OCI-LY3 (cell line): ENCODE data around the gene TULP1.
"Not testable (repeated sequence)": the region's sequence is repeated elsewhere in the genome, so short reads cannot be mapped to it uniquely, and the experiment has no call there.

Source experiments
- H2AFZ ChIP-seq: fragments of 200-600, 300-600 bp; shearing (Covaris generic); 2 replicates; pipeline ENCODE4 v1.6.0; 2014; ENCODE audit warnings: antibody characterized with exemption, low read depth, low read length
- H3K27ac ChIP-seq: fragments of 200-600, 300-600 bp; sonication (generic); 2 replicates; pipeline ENCODE4 v1.5.1; 2014; ENCODE audit warnings: mild to moderate bottlenecking, low read length, moderate library complexity, mixed read lengths
- H3K27me3 ChIP-seq: fragments of 200-600, 300-600 bp; sonication (generic); 2 replicates; pipeline ENCODE4 v1.6.1; 2014; ENCODE audit warnings: low read depth, low read length, mixed read lengths
- H3K36me3 ChIP-seq: fragments of 200-600, 300-600 bp; sonication (generic); replicated peaks from 2 replicates; pipeline ENCODE3; 2014; ENCODE audit warnings: low read depth, low read length, mixed read lengths
- H3K4me1 ChIP-seq: fragments of 300-600, 200-600 bp; sonication (generic); 2 replicates; pipeline ENCODE4 v1.6.1; 2014; ENCODE audit warnings: low read length, mixed read lengths
- H3K4me2 ChIP-seq: fragments of 200-600, 300-600 bp; sonication (generic); 2 replicates; pipeline ENCODE4 v1.6.1; 2014; ENCODE audit warnings: low read length, mixed read lengths
- H3K4me3 ChIP-seq: fragments of 300-600, 200-600 bp; sonication (generic); 2 replicates; pipeline ENCODE4 v1.5.1; 2014; ENCODE audit warnings: antibody characterized with exemption, mild to moderate bottlenecking, low read length, moderate library complexity
- H3K79me2 ChIP-seq: fragments of 300-600, 200-600 bp; shearing (Covaris generic); 2 replicates; pipeline ENCODE4 v1.6.1; 2014; ENCODE audit warnings: mild to moderate bottlenecking, low read length, mixed read lengths
- H3K9ac ChIP-seq: fragments of 300-600, 200-600 bp; shearing (Covaris generic); 2 replicates; pipeline ENCODE4 v1.6.0; 2014; ENCODE audit warnings: mild to moderate bottlenecking, low read length, moderate library complexity
- H3K9me3 ChIP-seq: fragments of 200-600, 300-600 bp; shearing (Covaris generic); 2 replicates; pipeline ENCODE4 v1.6.1; 2014; ENCODE audit warnings: low read length, mixed read lengths; ENCODE audit not compliant: insufficient read depth
- H4K20me1 ChIP-seq: fragments of 200-600, 300-600 bp; sonication (generic); 2 replicates; pipeline ENCODE4 v1.6.1; 2016; ENCODE audit warnings: low read length, mixed read lengths; ENCODE audit not compliant: insufficient read depth
- CTCF ChIP-seq: fragments of 200-600, 300-600 bp; sonication (generic); IDR thresholded peaks from 2 replicates; pipeline ENCODE4 v1.5.1; 2014; ENCODE audit warnings: antibody characterized with exemption, low read length, low read depth
- EZH2phosphoT487 ChIP-seq: fragments of 200-600 bp; shearing (Covaris generic); IDR thresholded peaks from 2 replicates; pipeline ENCODE4 v1.6.1; 2018; ENCODE audit warnings: antibody characterized with exemption, mixed run types, low read depth

The TULP1 gene

GRCh38 chr6:35522151-35522550 is 9.5 kb upstream of the TULP1 start:
- no peaks in the 10 kb centered on the region for H3K79me2 ChIP-seq
- H2AFZ ChIP-seq = peak overlapping the region; percentile 95

GRCh38 chr6:35521235-35521634 is 8.5 kb upstream of the TULP1 start:
- Histone ChIP-seq H3K4me1 (peaks cover 9% of the 10 kb centered on the region), H3K27me3 (no peaks in the 10 kb centered on the region), H3K36me3 (no peaks in the 10 kb centered on the region), H2AFZ (no peak overlapping the region), H4K20me1 (no peaks in the 10 kb centered on the region), H3K4me3 (no peak overlapping the region), H3K9ac (no peak overlapping the region), H3K9me3 (no peaks in the 10 kb centered on the region), H3K79me2 (no peaks in the 10 kb centered on the region), H3K27ac (no peak overlapping the region), H3K4me2 (no peak overlapping the region)
- no peak for TF ChIP-seq EZH2phosphoT487
- no peak for TF ChIP-seq CTCF

More at GRCh38 chr6:35522151-35522550, 9.5 kb upstream of the TULP1 start:
- H3K9ac ChIP-seq = peak overlapping the region; percentile 42; the same call in 1 of the 2 replicates
- H3K27me3 ChIP-seq = no peaks in the 10 kb centered on the region
- TF ChIP-seq EZH2phosphoT487 (no peak), CTCF (no peak)
- peak overlapping the region; percentile 88 for H3K4me2 ChIP-seq
- peaks cover 9% of the 10 kb centered on the region for H3K4me1 ChIP-seq
- no peaks in the 10 kb centered on the region for H3K36me3 ChIP-seq
- H4K20me1 ChIP-seq = no peaks in the 10 kb centered on the region
- H3K9me3 ChIP-seq = no peaks in the 10 kb centered on the region
- H3K4me3 ChIP-seq = peak overlapping the region; percentile 66; the same call in 1 of the 2 replicates
- no peak overlapping the region for H3K27ac ChIP-seq

- Histone ChIP-seq H3K4me1 (peaks cover 9% of the 10 kb centered on the region), H3K9ac (no peak overlapping the region), H3K36me3 (no peaks in the 10 kb centered on the region), H3K4me2 (no peak overlapping the region), H4K20me1 (no peaks in the 10 kb centered on the region), H3K27me3 (no peaks in the 10 kb centered on the region), H3K79me2 (no peaks in the 10 kb centered on the region), H2AFZ (no peak overlapping the region), H3K4me3 (no peak overlapping the region), H3K27ac (no peak overlapping the region), H3K9me3 (no peaks in the 10 kb centered on the region)
- no peak for TF ChIP-seq CTCF
- no peak for TF ChIP-seq EZH2phosphoT487
Observed at GRCh38 chr6:35519313-35520015, 6.8 kb upstream of the TULP1 start.

GRCh38 chr6:35518566-35519312 is 6.0 kb upstream of the TULP1 start:
- no peak overlapping the region for H2AFZ ChIP-seq
- peaks cover 9% of the 10 kb centered on the region for H3K4me1 ChIP-seq
- H3K79me2 ChIP-seq = no peaks in the 10 kb centered on the region
- H3K27me3 ChIP-seq = no peaks in the 10 kb centered on the region
- H3K9ac ChIP-seq = no peak overlapping the region
- no peaks in the 10 kb centered on the region for H3K36me3 ChIP-seq
- H4K20me1 ChIP-seq = no peaks in the 10 kb centered on the region
- no peak overlapping the region for H3K4me2 ChIP-seq
- no peak overlapping the region for H3K27ac ChIP-seq
- H3K4me3 ChIP-seq = no peak overlapping the region
- H3K9me3 ChIP-seq = no peaks in the 10 kb centered on the region
- TF ChIP-seq CTCF = no peak
- no peak for TF ChIP-seq EZH2phosphoT487

GRCh38 chr6:35517978-35518377 is 5.3 kb upstream of the TULP1 start:
- H3K27ac ChIP-seq, H3K4me1 ChIP-seq, H3K9ac ChIP-seq, H2AFZ ChIP-seq, H3K79me2 ChIP-seq, H3K4me2 ChIP-seq, H4K20me1 ChIP-seq, H3K4me3 ChIP-seq, H3K36me3 ChIP-seq, H3K9me3 ChIP-seq, H3K27me3 ChIP-seq: not testable (repeated sequence)
